ENCODE measurements around the gene CHAT.

CHAT gene

GRCh38 chr10:49595713-49596492, 17.9 kb upstream of the CHAT start:
- no peak for DNase-seq (ENCODE audit: insufficient read length, low spot score)
- TF ChIP-seq POLR2AphosphoS5 (IDR thresholded peaks at IDR 0.05; ENCODE audit: low read depth, low read length) (no peak), POU2F2 (IDR thresholded peaks at IDR 0.05; ENCODE audit: low read depth, low read length) (no peak), TAF1 (IDR thresholded peaks at IDR 0.05; ENCODE audit: low read depth, low read length) (no peak), SPI1 (IDR thresholded peaks at IDR 0.05; ENCODE audit: low read depth, low read length) (no peak), PAX5 (IDR thresholded peaks at IDR 0.05; ENCODE audit: insufficient read depth, low read length, severe bottlenecking) (no peak), POLR2A (IDR thresholded peaks at IDR 0.05; ENCODE audit: low read depth, low read length) (no peak)
- FAIRE-seq, result no peak

- FAIRE-seq (no peak), DNase-seq (ENCODE audit: insufficient read length, low spot score) (no peak)
- TF ChIP-seq PAX5 (IDR thresholded peaks at IDR 0.05; ENCODE audit: insufficient read depth, low read length, severe bottlenecking) (no peak), POLR2A (IDR thresholded peaks at IDR 0.05; ENCODE audit: low read depth, low read length) (no peak), POLR2AphosphoS5 (IDR thresholded peaks at IDR 0.05; ENCODE audit: low read depth, low read length) (no peak), TAF1 (IDR thresholded peaks at IDR 0.05; ENCODE audit: low read depth, low read length) (no peak), POU2F2 (IDR thresholded peaks at IDR 0.05; ENCODE audit: low read depth, low read length) (no peak), SPI1 (IDR thresholded peaks at IDR 0.05; ENCODE audit: low read depth, low read length) (no peak)
Observed at GRCh38 chr10:49596493-49596809, 17.4 kb upstream of the CHAT start.

- DNase-seq (ENCODE audit: insufficient read length, low spot score) (no peak), FAIRE-seq (no peak)
- no peak for TF ChIP-seq POLR2AphosphoS5 (IDR thresholded peaks at IDR 0.05; ENCODE audit: low read depth, low read length)
- no peak for TF ChIP-seq POU2F2 (IDR thresholded peaks at IDR 0.05; ENCODE audit: low read depth, low read length)
- no peak for TF ChIP-seq POLR2A (IDR thresholded peaks at IDR 0.05; ENCODE audit: low read depth, low read length)
- TF ChIP-seq PAX5 (IDR thresholded peaks at IDR 0.05; ENCODE audit: insufficient read depth, low read length, severe bottlenecking), result no peak
- no peak for TF ChIP-seq SPI1 (IDR thresholded peaks at IDR 0.05; ENCODE audit: low read depth, low read length)
- TF ChIP-seq TAF1 (IDR thresholded peaks at IDR 0.05; ENCODE audit: low read depth, low read length), result no peak
Observed at GRCh38 chr10:49596836-49597235, 17.0 kb upstream of the CHAT start.

- FAIRE-seq (no peak), DNase-seq (ENCODE audit: insufficient read length, low spot score) (no peak)
- TF ChIP-seq POLR2AphosphoS5 (IDR thresholded peaks at IDR 0.05; ENCODE audit: low read depth, low read length) (no peak), SPI1 (IDR thresholded peaks at IDR 0.05; ENCODE audit: low read depth, low read length) (no peak), POU2F2 (IDR thresholded peaks at IDR 0.05; ENCODE audit: low read depth, low read length) (no peak), PAX5 (IDR thresholded peaks at IDR 0.05; ENCODE audit: insufficient read depth, low read length, severe bottlenecking) (no peak), POLR2A (IDR thresholded peaks at IDR 0.05; ENCODE audit: low read depth, low read length) (no peak), TAF1 (IDR thresholded peaks at IDR 0.05; ENCODE audit: low read depth, low read length) (no peak)
Observed at GRCh38 chr10:49597426-49598163, 16.2 kb upstream of the CHAT start.

- DNase-seq (ENCODE audit: insufficient read length, low spot score) (no peak), FAIRE-seq (no peak)
- TF ChIP-seq TAF1 (IDR thresholded peaks at IDR 0.05; ENCODE audit: low read depth, low read length), result no peak
Observed at GRCh38 chr10:49598164-49598856, 15.5 kb upstream of the CHAT start.

GRCh38 chr10:49598986-49599385, 14.9 kb upstream of the CHAT start:
- no peak for FAIRE-seq
- no peak for DNase-seq (ENCODE audit: insufficient read length, low spot score)
- TF ChIP-seq POLR2AphosphoS5 (IDR thresholded peaks at IDR 0.05; ENCODE audit: low read depth, low read length), result no peak
- TF ChIP-seq TAF1 (IDR thresholded peaks at IDR 0.05; ENCODE audit: low read depth, low read length), result no peak
- TF ChIP-seq PAX5 (IDR thresholded peaks at IDR 0.05; ENCODE audit: insufficient read depth, low read length, severe bottlenecking), result no peak
- TF ChIP-seq POLR2A (IDR thresholded peaks at IDR 0.05; ENCODE audit: low read depth, low read length), result no peak
- TF ChIP-seq SPI1 (IDR thresholded peaks at IDR 0.05; ENCODE audit: low read depth, low read length), result no peak
- no peak for TF ChIP-seq POU2F2 (IDR thresholded peaks at IDR 0.05; ENCODE audit: low read depth, low read length)

GRCh38 chr10:49599546-49599945, 14.3 kb upstream of the CHAT start:
- FAIRE-seq, result no peak
- DNase-seq (ENCODE audit: insufficient read length, low spot score), result no peak
- TF ChIP-seq POLR2AphosphoS5 (IDR thresholded peaks at IDR 0.05; ENCODE audit: low read depth, low read length), result no peak

- no peak for DNase-seq (ENCODE audit: insufficient read length, low spot score)
- FAIRE-seq, result no peak
- TF ChIP-seq SPI1 (IDR thresholded peaks at IDR 0.05; ENCODE audit: low read depth, low read length) (no peak), PAX5 (IDR thresholded peaks at IDR 0.05; ENCODE audit: insufficient read depth, low read length, severe bottlenecking) (no peak), TAF1 (IDR thresholded peaks at IDR 0.05; ENCODE audit: low read depth, low read length) (no peak), POLR2AphosphoS5 (IDR thresholded peaks at IDR 0.05; ENCODE audit: low read depth, low read length) (no peak), POU2F2 (IDR thresholded peaks at IDR 0.05; ENCODE audit: low read depth, low read length) (no peak), POLR2A (IDR thresholded peaks at IDR 0.05; ENCODE audit: low read depth, low read length) (no peak)
Observed at GRCh38 chr10:49600046-49600445, 13.8 kb upstream of the CHAT start.

- no peak for DNase-seq (ENCODE audit: insufficient read length, low spot score)
- no peak for TF ChIP-seq SPI1 (IDR thresholded peaks at IDR 0.05; ENCODE audit: low read depth, low read length)
- TF ChIP-seq PAX5 (IDR thresholded peaks at IDR 0.05; ENCODE audit: insufficient read depth, low read length, severe bottlenecking), result no peak
- TF ChIP-seq POLR2AphosphoS5 (IDR thresholded peaks at IDR 0.05; ENCODE audit: low read depth, low read length), result no peak
- no peak for TF ChIP-seq TAF1 (IDR thresholded peaks at IDR 0.05; ENCODE audit: low read depth, low read length)
- TF ChIP-seq POU2F2 (IDR thresholded peaks at IDR 0.05; ENCODE audit: low read depth, low read length), result no peak
- TF ChIP-seq POLR2A (IDR thresholded peaks at IDR 0.05; ENCODE audit: low read depth, low read length), result no peak
- FAIRE-seq, result no peak
Observed at GRCh38 chr10:49600781-49601400, 12.9 kb upstream of the CHAT start.

Measured in GM12891 (cell line).